Measurements from ENCODE around the gene MYCBP2.
"Not testable (repeated sequence)": the region's sequence is repeated elsewhere in the genome, so short reads cannot be mapped to it uniquely, and the experiment has no call there.

MYCBP2 gene

DNA sequence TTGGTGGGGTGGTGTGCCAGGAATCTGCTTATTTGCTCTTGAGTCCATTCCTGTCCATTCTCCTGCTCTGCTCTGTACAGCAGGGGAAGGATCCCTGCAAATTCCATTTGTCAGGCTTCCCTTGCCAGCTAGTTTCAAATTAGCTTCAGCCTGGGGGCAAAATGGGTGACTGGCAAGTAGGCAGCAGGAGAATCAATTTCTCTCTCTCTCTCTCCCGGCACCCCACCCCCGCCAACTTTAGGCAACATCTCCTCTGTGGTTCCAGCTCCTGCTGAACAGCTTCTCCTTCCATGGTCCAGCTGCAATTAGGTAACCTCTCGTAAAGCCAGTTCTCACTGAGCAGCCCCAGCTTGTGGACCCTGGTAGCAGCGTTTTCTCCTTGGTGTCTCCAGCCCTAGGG, 6.7 kb upstream of the MYCBP2 start:
- DNase-seq = no peak

DNA sequence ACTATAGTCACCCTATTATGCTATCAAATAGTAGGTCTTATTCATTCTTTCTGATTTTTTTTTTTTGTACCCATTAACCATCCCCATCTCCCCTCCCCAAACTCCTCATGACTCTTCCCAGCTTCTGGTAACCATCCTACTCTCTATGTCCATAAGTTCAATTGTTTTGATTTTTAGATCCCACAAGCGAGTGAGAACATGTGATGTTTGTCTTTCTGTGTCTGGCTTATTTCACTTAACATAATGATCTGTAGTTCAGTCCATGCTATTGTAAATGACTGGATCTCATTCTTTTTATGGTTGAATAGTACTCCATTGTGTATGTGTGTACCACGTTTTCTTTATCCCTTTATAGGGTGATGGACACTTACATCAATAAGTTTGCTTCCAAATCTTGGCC, 4.5 kb upstream of the MYCBP2 start:
- no peak for DNase-seq

- no peak for DNase-seq
Observed at GRCh38 chr13:77329911-77330584, 3.2 kb upstream of the MYCBP2 start.

DNA sequence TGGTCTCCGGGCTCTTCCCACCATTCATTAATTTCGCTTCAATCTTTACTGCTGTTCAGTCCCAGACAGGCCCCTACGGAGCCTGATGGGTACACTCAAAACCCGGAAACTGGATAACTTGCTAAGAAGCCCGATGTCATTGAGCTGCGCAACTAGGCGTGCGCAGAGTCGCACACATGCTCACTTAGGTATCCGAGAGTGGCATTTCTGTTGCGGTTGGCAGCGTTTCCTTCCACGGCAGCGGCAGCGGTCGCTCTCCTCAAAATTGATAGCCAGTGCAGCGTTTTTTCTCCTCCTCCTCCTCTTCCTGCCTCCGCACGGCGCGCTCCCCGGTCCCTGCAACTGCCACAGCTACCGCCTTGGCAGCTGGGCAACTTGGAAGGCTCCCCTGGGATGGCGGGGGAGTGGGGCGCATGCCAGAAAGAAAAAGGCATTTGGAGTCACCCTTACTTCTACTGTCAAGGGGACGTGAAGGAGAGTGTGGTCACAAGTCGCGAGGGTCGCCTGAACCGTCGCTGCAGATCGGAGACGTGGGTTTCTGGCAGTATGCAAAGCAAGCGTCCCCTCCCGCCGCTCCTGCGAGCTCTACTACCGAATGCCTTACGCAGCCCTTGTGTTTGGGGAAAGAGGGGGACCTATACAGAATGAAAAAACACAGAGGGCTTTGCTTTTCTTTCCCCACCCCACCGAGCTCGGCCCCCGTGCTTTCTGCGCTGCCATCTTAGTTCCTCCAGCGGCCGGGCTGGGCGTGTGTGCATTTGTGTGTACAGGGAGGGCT, 2.4 kb upstream of the MYCBP2 start:
- peak; percentile 52 for DNase-seq

GRCh38 chr13:77328819-77329132, 1.9 kb upstream of the MYCBP2 start:
- DNase-seq = no peak

- no peak for DNase-seq
Observed at GRCh38 chr13:77325371-77325980, 1.4 kb downstream of the MYCBP2 start.

- DNase-seq = no peak
Observed at GRCh38 chr13:77323858-77324257, 3.0 kb downstream of the MYCBP2 start.

GRCh38 chr13:77319536-77319935, 7.4 kb downstream of the MYCBP2 start:
- DNase-seq = no peak

- DNase-seq = no peak
Observed at GRCh38 chr13:77318741-77319140, 8.2 kb downstream of the MYCBP2 start.

DNA sequence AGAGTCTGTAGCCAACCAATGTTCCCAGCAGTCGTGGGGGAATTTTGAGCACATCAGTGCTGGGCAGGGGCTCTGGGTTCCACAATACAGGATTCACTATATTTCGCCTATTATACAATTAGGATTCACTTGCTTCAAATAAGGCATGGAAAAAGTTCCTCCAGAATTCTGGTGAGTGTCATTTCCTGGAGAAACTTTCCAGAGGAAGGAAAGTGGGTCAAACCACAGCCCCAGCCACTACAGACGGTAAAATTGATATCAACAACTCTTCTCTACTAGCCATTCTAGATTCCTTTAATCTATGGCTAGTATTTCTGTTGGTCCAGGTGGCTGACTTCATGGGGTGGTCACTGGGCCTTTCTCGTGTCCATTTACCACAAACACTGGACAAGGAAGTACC, 10.5 kb downstream of the MYCBP2 start:
- DNase-seq = no peak

- DNase-seq = not testable (repeated sequence)
Observed at GRCh38 chr13:77315509-77315908, 11.4 kb downstream of the MYCBP2 start.

DNA sequence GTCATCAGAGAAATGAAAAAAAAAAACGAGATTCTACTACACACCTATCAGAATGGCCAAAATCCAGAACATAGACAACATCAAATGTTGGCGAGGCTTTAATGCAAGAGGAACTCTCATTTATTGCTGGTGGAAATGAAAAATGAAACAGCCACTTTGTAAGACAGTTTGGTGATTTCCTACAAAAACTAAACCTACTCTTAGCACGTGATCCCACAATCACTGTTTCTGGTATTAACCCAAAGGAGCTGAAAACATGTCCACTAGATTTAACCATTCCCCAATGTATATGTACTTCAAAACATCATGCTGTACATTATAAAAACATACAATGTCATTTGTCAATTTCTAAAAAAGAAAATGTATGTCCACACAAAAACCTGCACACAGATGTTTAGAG, 13.0 kb downstream of the MYCBP2 start:
- DNase-seq = no peak

DNA sequence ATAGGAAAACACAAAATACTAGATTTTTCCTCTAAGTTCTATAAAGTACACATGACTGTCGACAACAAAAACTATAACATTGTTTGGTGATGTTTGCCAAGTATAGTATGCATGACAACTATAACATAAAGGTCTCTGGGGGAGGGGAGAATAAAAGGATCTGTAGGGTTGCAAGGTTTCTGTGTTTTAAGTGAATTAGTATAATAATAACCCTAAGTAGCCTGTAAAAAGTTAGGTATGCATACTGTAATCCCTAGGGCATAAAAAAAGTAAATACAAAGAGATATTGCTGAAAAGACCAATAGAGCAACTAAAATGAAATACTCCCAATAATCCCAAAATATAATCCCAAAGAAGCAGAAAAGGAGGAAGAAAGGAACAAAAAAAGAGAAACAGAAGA, 14.6 kb downstream of the MYCBP2 start:
- DNase-seq = no peak

GRCh38 chr13:77310579-77311279, 16.2 kb downstream of the MYCBP2 start:
- DNase-seq = no peak

- DNase-seq = no peak
Observed at GRCh38 chr13:77310161-77310560, 16.7 kb downstream of the MYCBP2 start.

- no peak for DNase-seq
Observed at GRCh38 chr13:77309254-77309653, 17.6 kb downstream of the MYCBP2 start.

- DNase-seq = no peak
Observed at GRCh38 chr13:77306458-77306857, 20.4 kb downstream of the MYCBP2 start.

DNA sequence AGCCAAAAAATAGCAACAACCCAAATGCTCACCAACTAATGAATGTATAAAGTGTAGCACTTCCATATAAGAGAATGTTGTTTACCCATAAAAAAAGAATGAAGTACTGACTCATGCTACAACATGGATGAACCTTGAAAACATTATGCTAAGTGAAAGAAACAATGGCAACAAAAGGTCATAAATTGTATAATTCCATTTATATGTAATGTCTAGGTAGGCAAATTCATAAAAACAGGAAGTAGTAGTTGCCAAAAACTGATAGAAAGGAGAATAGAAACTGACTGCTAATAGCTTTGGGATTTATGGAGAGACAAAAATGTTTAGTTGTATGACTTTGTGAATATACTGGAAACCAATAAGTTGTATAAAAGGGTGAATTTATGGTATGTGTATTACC, 21.6 kb downstream of the MYCBP2 start:
- DNase-seq = no peak

DNA sequence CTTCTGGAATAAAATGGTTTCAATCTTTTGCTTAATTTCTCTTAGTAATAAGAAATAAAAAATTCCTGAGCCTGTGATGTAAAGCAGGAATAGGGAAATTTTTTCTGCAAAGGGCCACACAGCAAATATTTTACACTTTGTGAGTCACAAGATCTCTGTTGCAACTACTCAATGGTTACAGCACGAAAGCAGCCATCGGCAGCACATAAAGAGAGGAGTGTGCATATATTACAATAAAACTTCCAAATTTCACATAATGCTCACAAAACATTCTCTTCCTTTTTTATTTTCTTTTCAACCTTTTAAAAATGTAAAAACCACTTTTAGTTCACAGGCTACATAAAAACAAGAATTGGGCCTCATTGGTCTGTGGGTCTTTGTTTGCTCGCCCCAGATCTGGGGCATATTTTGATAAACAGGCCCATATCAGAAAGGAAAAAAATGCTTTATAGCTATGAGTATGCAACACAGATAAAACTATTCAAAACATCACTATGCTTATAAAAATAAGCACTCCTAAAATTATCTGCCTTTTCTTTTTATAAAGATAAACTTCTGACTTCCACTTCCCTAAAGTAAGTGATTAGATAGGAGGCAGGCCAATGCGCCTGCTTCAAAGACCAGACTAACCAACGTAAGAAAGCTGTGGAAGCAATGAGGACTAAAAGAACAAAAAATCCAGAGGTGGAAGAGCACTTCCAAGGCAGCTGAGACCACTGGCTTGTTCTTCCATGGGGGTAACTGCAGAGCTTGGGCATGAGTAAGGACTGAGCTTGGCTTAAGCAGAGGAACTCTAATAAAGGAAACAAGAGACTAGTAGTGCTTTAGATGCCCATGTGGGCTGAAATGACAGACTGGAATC, 26.5 kb downstream of the MYCBP2 start:
- DNase-seq = no peak

- DNase-seq = no peak
Observed at GRCh38 chr13:77299587-77299986, 27.3 kb downstream of the MYCBP2 start.

- no peak for DNase-seq
Observed at GRCh38 chr13:77298426-77298825, 28.5 kb downstream of the MYCBP2 start.

DNA sequence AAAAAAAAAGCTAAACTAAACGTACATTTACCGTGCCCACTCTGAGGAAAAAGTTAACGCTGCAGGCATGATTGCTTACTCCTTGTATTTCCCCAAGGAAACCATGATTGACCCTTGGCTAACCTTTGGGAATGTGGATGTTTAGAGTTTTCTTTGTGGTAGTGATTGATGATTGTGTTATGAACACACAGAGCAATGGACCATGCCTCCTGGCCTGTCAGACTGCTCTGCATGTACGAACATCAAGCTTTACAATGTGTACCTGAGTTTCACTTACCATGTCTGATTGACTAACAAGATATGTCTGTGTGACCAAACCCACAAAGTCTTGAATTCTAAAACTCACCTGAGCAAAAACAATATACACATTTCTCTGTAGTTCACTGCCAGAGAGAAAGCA, 35.1 kb downstream of the MYCBP2 start:
- DNase-seq = no peak

- DNase-seq = no peak
Observed at GRCh38 chr13:77290342-77290741, 36.6 kb downstream of the MYCBP2 start.

All from T1000 (cell line).